ENCODE measurements around the gene ARMS2.

DNA sequence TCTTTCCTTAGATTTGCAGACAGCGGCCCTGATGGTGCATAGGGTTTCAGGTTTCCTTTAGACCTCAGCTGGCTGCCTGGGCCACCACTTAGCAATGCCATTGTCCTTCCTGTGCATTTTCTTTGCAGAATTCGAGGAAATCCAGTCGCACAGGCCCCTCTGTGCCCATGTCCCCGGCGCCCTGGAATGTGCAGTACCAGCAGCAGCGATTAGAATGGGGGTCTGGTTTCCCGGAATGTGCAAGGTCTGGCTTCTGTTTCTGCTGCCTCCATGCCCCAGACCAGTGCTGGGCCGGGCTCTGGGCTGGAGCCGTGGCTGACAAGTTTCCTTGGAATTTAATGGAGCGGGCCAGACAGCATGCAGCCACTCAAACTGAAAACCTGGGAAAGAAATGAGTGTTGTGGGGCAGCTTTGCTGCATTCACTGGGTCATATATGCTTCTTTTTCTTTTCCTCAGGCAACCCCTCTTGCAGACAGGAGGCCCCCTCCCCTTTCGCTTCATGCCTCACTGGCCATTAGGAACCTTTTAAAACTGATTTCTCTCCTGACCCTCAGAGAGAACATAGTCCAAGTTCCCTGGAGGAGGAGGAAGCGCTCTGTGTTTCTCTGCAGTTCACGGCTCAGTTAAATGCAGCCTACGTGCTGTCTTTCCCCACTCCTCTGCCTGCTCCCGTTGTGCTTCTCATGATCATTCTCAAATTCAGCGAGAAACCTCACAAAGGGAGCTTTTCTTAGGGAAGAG is 21.3 kb downstream of the ARMS2 start:
- TF ChIP-seq TAF1 (IDR thresholded peaks at IDR 0.05; ENCODE audit: borderline replicate concordance, insufficient read depth, low read length) (no peak), SIN3A (IDR thresholded peaks at IDR 0.05; ENCODE audit: borderline replicate concordance, insufficient read depth, low read length) (no peak)

Measured in PFSK-1 (cell line).